ENCODE data around the gene CHMP6.

DNA sequence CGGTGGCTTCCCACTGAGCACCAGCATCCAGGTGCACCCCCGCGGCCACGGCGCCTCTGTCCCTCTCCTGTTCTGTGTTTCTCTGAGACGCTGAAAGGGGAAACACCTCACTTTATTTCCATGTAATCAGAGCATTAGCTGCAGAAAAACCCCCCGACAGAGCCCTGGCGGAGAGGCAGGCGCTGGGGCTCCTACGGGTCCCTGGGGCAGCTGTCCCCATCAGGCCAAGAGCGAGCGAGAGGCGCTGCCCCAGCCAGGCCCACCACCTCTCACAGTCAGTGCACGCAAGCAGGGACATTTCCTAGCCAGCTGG is 27.1 kb upstream of the CHMP6 start:
- TF ChIP-seq KDM4B (IDR thresholded peaks at IDR 0.05; ENCODE audit: borderline replicate concordance in 2 of 2, low read depth in 1 of 2) (no peak), NFRKB (IDR thresholded peaks at IDR 0.05; ENCODE audit: low read depth) (no peak), NR2F6 (CRISPR knock-in tag; IDR thresholded peaks at IDR 0.05) (no peak), ZNF274 (IDR thresholded peaks at IDR 0.05; ENCODE audit: borderline replicate concordance, low read depth, low read length) (no peak), MXI1 (IDR thresholded peaks at IDR 0.05; ENCODE audit: low read depth, low read length) (no peak), BCL6 (CRISPR knock-in tag; IDR thresholded peaks at IDR 0.05) (no peak), ELF1 (tag; IDR thresholded peaks at IDR 0.05) (no peak)
- TF ChIP-seq, protein P1, sequence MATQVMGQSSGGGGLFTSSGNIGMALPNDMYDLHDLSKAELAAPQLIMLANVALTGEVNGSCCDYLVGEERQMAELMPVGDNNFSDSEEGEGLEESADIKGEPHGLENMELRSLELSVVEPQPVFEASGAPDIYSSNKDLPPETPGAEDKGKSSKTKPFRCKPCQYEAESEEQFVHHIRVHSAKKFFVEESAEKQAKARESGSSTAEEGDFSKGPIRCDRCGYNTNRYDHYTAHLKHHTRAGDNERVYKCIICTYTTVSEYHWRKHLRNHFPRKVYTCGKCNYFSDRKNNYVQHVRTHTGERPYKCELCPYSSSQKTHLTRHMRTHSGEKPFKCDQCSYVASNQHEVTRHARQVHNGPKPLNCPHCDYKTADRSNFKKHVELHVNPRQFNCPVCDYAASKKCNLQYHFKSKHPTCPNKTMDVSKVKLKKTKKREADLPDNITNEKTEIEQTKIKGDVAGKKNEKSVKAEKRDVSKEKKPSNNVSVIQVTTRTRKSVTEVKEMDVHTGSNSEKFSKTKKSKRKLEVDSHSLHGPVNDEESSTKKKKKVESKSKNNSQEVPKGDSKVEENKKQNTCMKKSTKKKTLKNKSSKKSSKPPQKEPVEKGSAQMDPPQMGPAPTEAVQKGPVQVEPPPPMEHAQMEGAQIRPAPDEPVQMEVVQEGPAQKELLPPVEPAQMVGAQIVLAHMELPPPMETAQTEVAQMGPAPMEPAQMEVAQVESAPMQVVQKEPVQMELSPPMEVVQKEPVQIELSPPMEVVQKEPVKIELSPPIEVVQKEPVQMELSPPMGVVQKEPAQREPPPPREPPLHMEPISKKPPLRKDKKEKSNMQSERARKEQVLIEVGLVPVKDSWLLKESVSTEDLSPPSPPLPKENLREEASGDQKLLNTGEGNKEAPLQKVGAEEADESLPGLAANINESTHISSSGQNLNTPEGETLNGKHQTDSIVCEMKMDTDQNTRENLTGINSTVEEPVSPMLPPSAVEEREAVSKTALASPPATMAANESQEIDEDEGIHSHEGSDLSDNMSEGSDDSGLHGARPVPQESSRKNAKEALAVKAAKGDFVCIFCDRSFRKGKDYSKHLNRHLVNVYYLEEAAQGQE (IDR thresholded peaks at IDR 0.05; ENCODE audit: borderline replicate concordance) = no peak
- TF ChIP-seq, protein P1 (CRISPR knock-in tag; IDR thresholded peaks at IDR 0.05; ENCODE audit: low read depth) = no peak
- TF ChIP-seq, protein P2, sequence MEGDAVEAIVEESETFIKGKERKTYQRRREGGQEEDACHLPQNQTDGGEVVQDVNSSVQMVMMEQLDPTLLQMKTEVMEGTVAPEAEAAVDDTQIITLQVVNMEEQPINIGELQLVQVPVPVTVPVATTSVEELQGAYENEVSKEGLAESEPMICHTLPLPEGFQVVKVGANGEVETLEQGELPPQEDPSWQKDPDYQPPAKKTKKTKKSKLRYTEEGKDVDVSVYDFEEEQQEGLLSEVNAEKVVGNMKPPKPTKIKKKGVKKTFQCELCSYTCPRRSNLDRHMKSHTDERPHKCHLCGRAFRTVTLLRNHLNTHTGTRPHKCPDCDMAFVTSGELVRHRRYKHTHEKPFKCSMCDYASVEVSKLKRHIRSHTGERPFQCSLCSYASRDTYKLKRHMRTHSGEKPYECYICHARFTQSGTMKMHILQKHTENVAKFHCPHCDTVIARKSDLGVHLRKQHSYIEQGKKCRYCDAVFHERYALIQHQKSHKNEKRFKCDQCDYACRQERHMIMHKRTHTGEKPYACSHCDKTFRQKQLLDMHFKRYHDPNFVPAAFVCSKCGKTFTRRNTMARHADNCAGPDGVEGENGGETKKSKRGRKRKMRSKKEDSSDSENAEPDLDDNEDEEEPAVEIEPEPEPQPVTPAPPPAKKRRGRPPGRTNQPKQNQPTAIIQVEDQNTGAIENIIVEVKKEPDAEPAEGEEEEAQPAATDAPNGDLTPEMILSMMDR (IDR thresholded peaks at IDR 0.05 in 2 of 3, conservative IDR thresholded peaks at IDR 0.05 in 1 of 3; ENCODE audit: insufficient read depth in 2 of 3, low read depth in 1 of 3, low read length in 3 of 3) = no peak
